HG02870 (cell line): ENCODE results near the gene TRMT1.
A peak's percentile ranks its signal among the peaks of the same experiment; 100 is the strongest.

Experiments used
- ATAC-seq: cut with Tn5 transposase; IDR thresholded peaks from one replicate; pipeline ENCODE4 v1.9.1; 2021; ENCODE audit warnings: mild to moderate bottlenecking, moderate library complexity; ENCODE audit not compliant: unreplicated experiment

Gene TRMT1

DNA sequence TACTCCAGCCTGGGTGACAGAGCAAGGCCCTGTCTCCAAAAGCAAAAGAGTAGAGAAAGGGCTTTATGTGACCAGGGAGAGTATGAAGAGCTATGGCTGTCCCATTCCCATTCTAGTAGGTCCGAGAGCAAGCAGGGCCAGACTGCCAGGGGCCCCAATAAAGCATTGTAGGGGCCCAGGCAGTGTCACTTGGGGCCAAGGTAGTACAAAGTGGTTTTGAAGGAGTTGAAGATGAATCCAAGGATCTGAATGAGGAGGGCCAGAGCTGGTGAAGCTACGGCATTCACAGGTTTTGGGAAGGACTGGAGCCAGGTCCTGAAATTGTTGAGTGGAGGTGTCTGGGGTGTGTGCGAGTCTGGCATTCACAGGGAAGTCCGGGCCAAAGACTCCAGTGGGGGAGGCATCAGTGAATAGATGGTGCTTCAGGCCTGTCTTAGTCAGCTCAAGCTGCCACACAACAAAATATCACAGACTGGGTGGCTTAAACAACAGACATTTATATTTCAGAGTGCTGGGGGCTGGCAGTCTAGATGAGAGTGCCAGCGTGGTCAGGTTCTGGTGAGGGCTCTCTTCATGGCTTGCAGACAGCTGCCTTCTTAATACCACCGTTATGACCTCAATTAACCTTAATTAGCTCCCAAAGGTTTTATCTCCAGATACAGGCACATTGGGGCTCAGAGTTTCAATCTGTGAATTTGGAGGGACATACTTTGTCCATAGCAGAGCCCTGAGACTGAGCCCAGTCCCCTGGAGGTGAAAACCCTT is 11.5 kb upstream of the TRMT1 start:
- no peak for ATAC-seq

DNA sequence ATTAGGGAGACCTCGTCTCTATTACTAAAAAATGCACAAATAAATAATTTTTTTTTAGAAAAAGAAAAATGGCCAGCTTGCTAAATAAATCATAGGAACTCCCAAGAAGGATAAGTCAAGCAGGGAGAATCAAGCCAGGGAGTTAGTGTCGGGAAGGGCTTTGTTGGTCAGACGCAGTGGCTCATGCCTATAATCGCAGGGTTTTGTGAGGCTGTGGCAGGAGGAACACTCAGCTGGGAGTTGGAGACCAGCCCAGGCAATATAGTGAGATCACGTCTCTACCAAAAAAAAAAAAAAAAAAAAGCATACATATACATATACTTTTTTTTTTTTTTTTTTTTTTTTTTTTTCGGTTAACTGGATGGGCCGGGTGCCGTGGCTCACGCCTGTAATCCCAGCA is 10.5 kb upstream of the TRMT1 start:
- ATAC-seq: no peak

DNA sequence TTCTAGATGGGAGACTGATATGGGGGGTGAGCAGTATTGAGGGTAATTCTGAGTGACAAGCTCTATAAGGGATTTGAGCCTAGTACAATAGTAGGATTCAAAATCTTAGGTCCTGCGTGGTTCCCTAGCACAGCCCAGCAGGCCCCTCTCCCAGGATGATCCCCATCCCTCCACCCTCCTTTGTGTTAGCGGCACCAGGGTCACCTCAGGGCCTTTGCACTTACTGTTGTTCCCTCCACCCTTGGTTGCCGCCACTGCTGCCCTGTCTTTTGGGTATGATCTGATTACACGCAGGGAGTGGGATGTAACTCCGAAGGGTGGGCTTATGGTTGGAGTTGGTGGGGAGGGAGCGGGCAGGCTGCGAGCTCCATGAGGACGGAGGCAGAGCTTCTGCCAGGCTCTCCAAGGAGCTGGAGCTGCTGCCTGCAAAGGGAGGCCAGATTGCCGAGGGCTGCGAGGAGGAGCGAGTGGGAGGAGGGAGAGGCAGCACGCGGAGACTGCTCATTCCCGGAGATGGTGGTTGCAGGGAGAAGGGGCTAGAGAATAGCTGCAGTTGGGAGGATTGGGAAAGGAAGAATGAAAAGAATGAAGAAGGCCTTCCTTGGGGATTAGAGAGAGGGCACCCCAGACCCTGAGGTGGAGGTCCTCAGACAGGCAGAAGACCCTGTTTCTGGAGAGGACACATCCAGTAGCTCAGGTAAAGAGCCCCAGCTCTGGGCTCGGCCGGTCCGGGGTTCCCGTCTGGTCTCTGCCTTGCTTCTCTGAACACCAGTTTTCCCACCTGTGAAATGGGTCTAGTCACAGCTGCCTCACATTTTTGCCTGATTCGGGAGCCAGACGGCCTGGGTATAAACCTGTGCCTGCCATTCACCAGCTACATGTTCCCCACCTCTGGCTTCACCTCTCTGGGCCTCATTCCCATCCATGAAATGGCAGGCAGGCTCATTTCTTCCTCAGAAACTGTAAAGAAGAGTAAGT is 6.7 kb upstream of the TRMT1 start:
- no peak for ATAC-seq

DNA sequence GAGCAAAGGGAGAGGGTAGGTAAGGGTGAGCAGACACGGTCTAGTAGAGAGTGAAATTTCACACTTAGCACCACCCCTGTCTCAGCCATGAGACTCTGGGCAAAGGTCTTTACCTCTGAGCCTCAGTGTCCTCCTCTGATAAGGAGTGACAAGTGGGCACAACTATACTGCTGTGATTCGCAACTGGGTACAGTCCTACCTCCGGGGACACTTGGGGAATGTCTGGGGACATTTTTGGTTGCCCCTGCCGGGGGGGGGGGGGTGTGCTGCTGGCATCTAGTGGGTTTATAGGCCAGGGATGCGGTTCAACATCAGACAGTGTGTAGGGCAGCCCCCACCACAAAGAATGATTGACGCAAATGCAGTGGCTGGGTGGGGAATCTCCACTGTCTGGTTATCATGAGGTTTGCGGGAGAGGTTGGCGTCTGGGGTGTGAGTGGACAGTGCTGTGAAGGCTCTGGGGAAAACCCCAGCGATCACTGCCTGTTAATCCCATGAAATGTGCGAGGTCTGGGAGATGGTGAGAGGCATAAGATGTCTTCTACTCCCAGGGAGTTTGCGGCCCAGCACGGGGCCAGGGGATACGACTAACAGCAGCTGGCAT is 5.8 kb upstream of the TRMT1 start:
- no peak for ATAC-seq

DNA sequence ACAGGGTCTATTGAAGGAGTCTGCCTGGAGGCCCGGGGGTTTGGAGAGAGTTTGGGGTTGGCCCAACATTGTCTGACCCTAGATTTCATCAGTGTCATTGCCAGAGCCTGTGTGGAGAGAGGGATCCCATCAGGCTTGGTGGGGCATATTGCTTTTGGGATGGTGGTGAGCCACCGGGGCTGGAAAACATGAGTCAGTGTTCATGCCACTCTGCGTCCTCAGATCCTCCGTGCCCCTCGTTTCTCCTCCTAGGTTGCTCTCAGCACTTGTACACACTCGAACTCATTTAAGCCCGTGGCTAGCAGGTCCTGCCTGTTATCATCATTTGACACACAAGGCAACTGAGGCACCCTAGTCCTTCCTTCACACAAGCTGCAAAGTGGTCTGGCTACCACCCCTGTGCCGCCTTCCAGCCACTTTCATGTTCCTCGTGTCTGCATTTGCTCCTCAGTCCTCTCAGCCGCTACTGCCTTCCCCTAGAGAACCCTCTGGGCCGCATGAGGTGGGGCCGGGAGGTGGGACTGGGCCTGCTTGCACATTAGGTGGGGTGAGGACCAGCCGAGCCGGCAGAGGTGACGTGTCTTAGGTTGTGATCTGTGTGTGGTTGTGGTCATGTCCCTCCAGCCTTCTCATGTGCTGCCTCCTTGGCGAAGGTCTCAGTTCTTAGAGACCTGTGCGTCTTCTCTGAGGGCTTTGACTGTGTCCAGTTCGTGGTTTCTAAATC is 5.2 kb upstream of the TRMT1 start:
- no peak for ATAC-seq

DNA sequence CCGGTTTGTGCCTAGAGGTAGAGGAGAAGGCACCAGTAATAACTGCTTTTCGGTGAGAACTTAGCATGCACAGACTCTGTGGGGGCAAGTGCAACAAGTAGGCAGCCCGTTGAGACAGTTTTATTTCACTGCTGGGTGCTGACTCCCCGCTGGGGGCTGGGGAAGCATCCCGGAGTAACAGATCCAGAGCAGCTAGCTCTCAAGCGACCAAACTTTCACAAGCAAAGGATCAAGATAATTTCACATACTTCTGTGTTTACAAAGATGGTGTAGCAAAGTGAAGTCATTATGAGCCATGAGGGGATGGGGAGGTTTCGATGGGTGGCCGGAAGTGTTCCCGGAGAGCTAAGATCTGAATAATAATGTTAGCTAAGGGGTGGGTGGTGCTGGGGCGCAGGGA is 4.3 kb upstream of the TRMT1 start:
- ATAC-seq: no peak

DNA sequence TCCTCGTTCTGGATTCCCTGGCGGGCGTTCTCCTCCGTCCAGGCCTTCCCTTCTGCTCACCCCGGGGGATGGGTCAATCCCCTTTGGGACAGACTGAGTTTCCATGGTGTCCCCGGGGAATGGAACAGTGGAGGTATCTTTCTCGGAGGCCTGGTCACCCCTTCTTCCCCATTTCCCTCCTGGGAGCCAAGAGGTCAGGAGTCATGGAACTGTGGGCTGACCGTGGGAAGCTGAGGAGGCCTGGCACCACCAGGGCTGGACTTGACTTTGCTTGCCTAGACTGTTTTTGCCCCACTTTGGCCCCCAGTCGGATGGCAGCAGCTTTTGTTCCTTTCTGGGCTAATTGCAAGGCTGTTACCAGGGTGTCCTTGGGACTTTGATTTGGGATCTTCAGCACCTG is 3.5 kb upstream of the TRMT1 start:
- ATAC-seq: no peak

DNA sequence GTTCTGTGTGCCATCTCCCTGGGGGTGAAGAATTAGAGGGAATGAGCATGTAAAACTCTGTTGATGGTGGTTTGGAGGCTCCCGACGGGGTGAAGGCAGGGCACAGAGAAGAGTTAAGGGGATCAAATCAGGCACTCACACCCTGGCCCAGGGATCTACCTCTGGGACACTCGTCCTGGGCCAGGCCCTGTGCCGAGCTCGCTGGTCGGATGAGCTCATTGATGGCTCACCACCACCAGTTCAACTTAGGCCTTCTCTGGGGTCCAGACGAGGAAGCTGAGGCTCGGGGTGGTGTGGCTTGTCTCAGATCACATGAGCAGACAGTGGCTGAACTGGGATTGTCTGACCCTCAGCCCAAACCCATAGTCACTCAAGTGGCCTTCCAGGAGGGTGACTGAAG is 3.1 kb upstream of the TRMT1 start:
- no peak for ATAC-seq

DNA sequence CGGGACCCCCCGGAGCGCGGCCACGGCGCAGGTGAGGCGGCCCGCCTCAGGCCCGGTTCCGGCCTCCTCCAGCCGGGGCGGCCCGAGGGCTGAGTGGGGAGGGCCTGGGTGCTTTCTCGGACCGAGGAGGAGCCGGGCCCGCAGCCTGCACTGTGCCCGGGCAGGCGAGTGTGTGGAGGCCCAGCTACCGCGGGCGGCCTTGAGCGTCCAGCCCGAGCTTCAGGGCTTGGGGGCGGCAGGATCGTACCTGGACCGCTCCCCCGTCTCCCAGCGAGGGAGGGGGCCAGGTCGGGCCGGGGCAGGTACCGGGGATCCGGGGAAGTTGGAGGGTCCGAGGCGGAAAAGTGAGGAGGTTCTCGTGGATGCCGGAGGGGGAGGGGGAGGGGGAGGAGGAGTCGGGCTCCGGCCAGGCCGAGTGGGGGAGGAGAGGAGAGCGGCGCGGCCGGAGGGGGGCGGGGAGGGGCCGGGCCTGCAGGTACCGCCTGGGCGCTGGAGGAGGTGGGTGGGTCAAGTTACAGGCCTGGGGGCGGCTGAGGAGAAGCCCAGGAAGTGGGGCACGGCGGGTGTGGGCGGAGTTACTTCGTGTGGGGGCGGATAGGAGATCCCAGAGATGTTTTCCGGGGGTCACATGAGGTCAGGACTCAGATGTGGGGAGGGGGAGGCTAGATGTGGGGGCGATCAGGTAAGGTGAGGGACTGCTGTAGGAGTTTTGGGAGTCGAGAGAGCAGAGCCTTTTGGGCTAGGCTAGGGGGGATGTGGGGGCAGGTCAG is 2.1 kb upstream of the TRMT1 start:
- ATAC-seq: no peak

DNA sequence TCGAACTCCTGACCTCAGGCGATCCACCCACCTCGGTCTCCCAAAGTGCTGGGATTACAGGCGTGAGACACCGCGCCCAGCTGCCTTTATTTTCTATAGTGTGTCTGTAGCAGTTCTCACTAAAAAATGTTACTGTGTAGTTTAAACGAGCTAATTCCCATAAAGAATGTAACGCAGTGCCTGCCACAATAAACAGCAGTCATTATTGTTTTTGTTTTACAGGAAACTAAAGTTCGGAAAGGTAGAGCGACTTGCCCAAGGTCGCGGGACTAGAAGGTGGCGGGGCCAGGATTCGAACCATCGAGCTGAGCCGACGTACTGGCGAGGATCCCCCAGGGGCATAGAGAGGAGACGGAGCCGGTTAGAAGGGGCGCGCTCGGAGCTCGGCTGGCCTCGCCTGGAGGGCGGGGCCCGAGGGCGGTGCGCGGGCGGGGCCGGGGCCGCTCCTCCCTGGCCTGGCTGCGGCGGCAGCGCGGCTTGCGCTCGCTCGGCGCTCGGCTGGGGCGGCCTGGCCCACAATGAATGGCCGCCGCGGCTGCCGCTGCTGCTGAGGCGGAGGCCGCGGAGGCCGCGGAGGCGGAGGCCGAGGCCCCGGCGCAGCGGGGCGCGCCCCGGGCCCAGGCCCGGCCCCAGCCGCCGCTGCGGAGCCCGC is 1.4 kb upstream of the TRMT1 start, which contains the start of gene NACC1:
TSS of gene NACC1 (plus strand) at position 493 of the 652 bp plus-strand sequence. CDS start 16,944 bp downstream, outside the sequence.
- peak; percentile 58 for ATAC-seq

DNA sequence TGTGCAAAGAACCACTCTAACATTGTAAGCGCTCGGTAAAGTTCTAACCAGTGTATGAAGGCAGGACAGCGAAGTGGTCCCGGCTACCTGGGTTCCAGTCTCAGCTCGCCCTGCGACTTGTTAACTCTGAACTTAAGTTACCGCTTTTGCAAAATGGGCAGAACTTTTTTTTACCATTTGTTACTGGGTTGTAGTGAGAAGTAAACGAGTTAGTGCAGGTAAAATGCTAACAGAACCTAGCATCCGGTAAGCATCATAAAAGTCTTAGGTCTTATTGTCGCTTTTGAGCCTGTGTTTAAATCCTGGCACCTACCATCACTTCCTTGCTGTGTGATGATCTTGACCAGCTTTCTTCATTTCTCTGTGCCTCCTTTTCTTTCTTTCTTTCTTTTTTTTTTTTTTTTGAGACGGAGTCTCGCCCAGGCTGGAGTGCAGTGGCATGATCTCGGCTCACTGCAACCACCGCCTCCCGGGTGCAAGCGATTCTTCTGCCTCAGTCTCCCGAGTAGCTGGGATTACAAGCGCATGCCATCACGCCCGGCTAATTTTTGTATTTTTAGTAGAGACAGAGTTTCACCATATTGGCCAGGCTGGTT is 734 bp upstream of the TRMT1 start:
- ATAC-seq: no peak

DNA sequence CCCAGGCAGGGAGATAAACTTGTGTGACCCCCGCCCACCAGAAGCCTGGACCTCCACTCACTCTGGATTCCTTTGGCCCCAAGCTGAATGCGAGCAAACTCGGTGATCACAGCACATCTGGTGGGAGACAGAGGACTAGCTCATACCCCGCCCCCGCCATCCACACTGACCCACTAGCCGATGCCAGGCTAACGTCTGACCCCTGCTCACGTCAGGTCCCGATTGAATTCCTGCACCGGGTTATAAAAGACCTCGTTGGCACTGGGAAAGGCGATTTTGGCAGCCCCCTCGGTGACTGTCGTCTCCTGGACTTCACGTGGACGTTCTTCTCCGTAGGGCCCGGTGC is 631 bp downstream of the TRMT1 start:
- no peak for ATAC-seq

DNA sequence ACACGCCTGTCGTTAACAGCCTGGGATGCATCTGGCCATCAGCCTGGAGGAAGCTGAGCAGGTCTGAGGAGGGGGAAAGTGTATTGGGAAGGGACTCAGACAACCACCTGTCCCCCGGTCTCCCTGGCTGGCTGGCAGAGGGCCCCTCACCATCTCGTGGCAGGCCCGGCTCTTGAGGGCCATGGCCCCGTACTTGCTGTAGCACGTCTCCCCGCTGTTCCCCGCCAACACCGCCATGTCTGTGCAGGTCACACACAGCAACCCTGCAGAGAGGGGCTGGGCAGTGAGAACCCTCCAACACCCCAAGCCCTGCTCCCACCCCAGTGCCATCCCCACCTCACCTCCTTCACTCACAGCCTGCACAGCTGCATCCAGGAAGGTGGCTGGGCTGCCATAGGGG is 4.0 kb downstream of the TRMT1 start:
- ATAC-seq: no peak

DNA sequence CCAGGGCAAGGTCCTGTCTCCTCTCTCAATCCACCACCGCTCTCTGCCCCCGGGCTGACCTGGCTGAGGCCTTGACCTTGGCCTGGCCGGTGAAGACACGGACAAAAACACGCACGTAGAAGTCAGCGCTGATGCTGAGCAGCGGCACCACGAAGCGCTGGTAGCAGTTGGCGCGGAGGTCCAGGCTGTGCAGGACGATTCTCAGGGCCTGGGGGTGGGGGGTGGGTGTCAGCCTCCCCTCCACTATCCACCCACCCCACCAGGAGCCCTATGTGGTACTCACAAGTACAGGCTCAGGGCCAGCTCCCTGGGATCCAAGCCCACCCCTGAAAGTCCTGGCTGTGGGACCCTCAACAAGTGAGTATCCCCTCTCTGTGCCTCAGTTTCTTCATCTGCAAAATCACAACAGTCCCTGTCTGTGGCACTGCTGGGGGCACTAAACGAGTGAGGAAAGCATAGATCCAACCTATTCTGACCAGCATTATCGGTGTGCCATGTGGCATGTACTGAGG is 6.4 kb downstream of the TRMT1 start:
- ATAC-seq: no peak

DNA sequence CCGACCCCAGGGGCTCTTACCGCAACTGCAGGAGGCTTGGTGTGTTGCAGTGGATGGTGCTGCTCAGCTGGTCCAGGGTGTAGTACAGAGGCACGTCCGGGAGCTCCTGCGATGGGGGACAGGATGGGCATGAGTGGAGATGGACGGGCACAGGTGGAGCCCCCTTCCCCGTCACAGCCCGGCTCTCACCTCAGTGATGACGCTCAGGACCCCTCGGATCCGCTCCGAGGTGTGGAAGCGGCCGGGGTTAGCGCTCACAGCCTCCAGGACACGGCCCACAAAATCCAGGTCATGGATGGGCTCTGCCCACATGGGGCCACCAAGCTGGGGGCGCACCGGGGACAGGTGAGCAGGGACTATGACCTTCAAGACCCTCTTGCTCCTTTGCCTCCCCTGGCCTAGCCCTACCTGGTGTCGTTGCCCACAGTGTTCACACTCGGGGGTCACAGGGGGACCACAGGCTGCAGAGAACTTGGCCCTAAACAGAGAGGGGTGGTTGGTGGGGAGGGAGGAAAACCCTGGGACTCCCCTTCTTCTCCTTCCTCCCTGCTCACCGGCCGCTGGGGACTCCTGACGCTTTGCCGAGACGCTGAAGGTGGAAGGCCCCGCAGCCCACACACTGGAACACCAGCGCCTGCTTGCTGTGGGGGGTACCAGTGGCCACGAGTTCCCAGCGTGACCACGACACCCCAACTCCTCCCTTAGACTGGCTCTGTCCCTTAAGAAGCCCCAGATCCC is 7.0 kb downstream of the TRMT1 start:
- no peak for ATAC-seq

DNA sequence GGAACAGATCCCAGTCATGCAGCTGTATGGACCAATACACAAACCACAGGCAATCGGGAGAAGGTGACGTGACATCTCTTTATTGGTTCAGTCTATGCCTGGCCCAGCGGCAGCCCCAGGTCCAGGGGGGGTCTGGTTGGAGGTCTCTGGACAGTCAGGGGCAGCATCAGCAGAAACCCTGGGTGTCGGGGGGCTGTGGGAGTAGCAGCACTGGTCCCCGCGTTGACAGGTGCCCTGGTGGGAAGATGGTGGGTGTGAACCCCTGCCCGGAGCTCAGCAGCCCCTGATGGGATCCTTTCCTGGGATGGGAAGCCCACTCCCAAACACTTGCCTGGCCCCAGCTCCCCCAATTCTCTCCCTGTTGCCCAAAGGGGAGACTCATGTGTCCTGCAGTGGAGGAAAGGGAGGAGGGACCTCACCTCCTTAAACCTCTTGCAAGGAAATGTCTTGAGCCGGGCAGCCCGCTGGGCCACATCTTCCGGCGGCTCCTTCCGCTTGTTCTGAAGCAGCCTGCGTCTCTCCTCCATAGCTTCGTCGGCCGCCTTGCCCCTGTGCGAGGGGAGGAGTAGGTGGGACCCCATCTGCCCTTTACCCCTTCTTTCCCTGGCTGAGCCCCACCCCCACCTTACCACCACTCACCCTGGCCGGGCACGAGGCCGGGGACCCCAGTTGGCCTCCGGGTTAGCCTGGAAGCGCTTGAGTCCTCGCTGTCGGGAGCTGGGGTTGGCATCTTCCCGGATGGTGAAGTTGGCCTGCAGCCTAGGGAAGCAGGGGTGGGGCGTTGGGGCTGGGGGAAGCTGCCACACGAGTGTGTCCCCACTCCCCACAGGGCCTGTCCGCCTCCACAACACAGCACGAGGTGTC is 11.5 kb downstream of the TRMT1 start:
- ATAC-seq: no peak

DNA sequence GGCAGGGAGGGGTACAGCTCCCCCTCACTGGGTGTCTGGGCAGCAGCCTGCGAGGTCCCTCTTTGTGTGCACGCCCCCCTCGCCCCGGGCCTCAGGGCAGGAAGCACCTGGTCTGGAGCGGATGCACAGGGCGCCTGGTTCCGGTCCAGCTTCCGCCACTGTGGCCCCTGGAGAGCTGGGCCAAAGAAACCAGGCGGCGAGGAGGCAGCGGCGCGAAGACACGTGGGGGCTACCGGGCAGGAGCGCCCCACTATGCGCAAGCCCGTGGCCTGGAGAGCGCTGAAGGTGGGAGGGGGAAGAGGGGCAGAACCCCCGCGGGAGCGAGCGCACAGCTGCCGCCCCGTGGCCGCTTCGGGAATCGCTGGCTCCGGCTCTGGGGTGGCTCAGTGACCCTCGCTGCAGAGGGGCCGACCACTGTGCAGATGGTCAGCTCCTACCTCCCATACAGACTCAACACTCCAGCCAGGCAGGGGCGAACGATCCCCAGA is 12.1 kb downstream of the TRMT1 start:
- ATAC-seq: no peak
